Activated naive CD8-positive, alpha-beta T cell (primary cell): ENCODE results near the gene BLM.
"Not testable (repeated sequence)": the region's sequence is repeated elsewhere in the genome, so short reads cannot be mapped to it uniquely, and the experiment has no call there.

ENCODE experiments used
- H3K27ac Mint-ChIP-seq: one replicate; pipeline ENCODE4 v1.8.0; 2021; ENCODE audit warnings: mixed read lengths
- H3K27me3 Mint-ChIP-seq: one replicate; pipeline ENCODE4 v1.8.0; 2021; ENCODE audit warnings: mixed read lengths
- H3K36me3 Mint-ChIP-seq: one replicate; pipeline ENCODE4 v1.8.0; 2021; ENCODE audit warnings: mixed read lengths
- H3K4me1 Mint-ChIP-seq: one replicate; pipeline ENCODE4 v1.8.0; 2021; ENCODE audit warnings: low read depth, mixed read lengths
- H3K4me3 Mint-ChIP-seq: one replicate; pipeline ENCODE4 v1.8.0; 2021; ENCODE audit warnings: mild to moderate bottlenecking, mixed read lengths
- H3K9me3 Mint-ChIP-seq: one replicate; pipeline ENCODE4 v1.8.0; 2021; ENCODE audit warnings: low read depth, mixed read lengths

BLM gene

GRCh38 chr15:90706394-90707327 lies 10.5 kb upstream of the BLM start:
- Mint-ChIP-seq H3K4me1 (peaks cover 14% of the 10 kb centered on the region), H3K9me3 (peaks cover 5% of the 10 kb centered on the region), H3K27ac (no peak overlapping the region), H3K27me3 (no peaks in the 10 kb centered on the region), H3K4me3 (no peak overlapping the region), H3K36me3 (peaks cover 7% of the 10 kb centered on the region)

GRCh38 chr15:90707489-90707888 lies 9.7 kb upstream of the BLM start:
- Mint-ChIP-seq H3K4me1 (peaks cover 18% of the 10 kb centered on the region), H3K27ac (no peak overlapping the region), H3K9me3 (peaks cover 5% of the 10 kb centered on the region), H3K27me3 (no peaks in the 10 kb centered on the region), H3K36me3 (peaks cover 5% of the 10 kb centered on the region), H3K4me3 (no peak overlapping the region)

GRCh38 chr15:90708516-90708915 lies 8.6 kb upstream of the BLM start:
- H3K4me3 Mint-ChIP-seq = no peak overlapping the region
- no peaks in the 10 kb centered on the region for H3K27me3 Mint-ChIP-seq
- peaks cover 18% of the 10 kb centered on the region for H3K4me1 Mint-ChIP-seq
- peaks cover 4% of the 10 kb centered on the region for H3K36me3 Mint-ChIP-seq
- H3K27ac Mint-ChIP-seq = no peak overlapping the region
- peaks cover 1% of the 10 kb centered on the region for H3K9me3 Mint-ChIP-seq

GRCh38 chr15:90709278-90709677 lies 7.9 kb upstream of the BLM start:
- H3K27me3 Mint-ChIP-seq = no peaks in the 10 kb centered on the region
- no peak overlapping the region for H3K27ac Mint-ChIP-seq
- no peaks in the 10 kb centered on the region for H3K9me3 Mint-ChIP-seq
- H3K36me3 Mint-ChIP-seq = peaks cover 4% of the 10 kb centered on the region
- no peak overlapping the region for H3K4me3 Mint-ChIP-seq
- H3K4me1 Mint-ChIP-seq = peaks cover 18% of the 10 kb centered on the region

- no peak overlapping the region for H3K4me3 Mint-ChIP-seq
- H3K27ac Mint-ChIP-seq = no peak overlapping the region
- peaks cover 4% of the 10 kb centered on the region for H3K36me3 Mint-ChIP-seq
- H3K4me1 Mint-ChIP-seq = peaks cover 18% of the 10 kb centered on the region
- no peaks in the 10 kb centered on the region for H3K27me3 Mint-ChIP-seq
- H3K9me3 Mint-ChIP-seq = no peaks in the 10 kb centered on the region
Measured at GRCh38 chr15:90710436-90711027, 6.6 kb upstream of the BLM start.

GRCh38 chr15:90711418-90711824 lies 5.7 kb upstream of the BLM start:
- peaks cover 4% of the 10 kb centered on the region for H3K36me3 Mint-ChIP-seq
- no peak overlapping the region for H3K4me3 Mint-ChIP-seq
- peaks cover 24% of the 10 kb centered on the region for H3K4me1 Mint-ChIP-seq
- no peak overlapping the region for H3K27ac Mint-ChIP-seq
- H3K27me3 Mint-ChIP-seq = no peaks in the 10 kb centered on the region
- H3K9me3 Mint-ChIP-seq = no peaks in the 10 kb centered on the region

- H3K9me3 Mint-ChIP-seq = no peaks in the 10 kb centered on the region
- H3K27me3 Mint-ChIP-seq = no peaks in the 10 kb centered on the region
- H3K36me3 Mint-ChIP-seq = peaks cover 4% of the 10 kb centered on the region
- H3K4me3 Mint-ChIP-seq = no peak overlapping the region
- H3K27ac Mint-ChIP-seq = no peak overlapping the region
- H3K4me1 Mint-ChIP-seq = peaks cover 26% of the 10 kb centered on the region
Measured at GRCh38 chr15:90711842-90712241, 5.3 kb upstream of the BLM start.

GRCh38 chr15:90713081-90713480 lies 4.1 kb upstream of the BLM start:
- Mint-ChIP-seq H3K27ac (no peak overlapping the region), H3K4me3 (no peak overlapping the region), H3K9me3 (no peaks in the 10 kb centered on the region), H3K4me1 (peaks cover 33% of the 10 kb centered on the region), H3K36me3 (peaks cover 4% of the 10 kb centered on the region), H3K27me3 (no peaks in the 10 kb centered on the region)

- peaks cover 9% of the 10 kb centered on the region for H3K36me3 Mint-ChIP-seq
- no peaks in the 10 kb centered on the region for H3K27me3 Mint-ChIP-seq
- no peaks in the 10 kb centered on the region for H3K9me3 Mint-ChIP-seq
- peaks cover 30% of the 10 kb centered on the region for H3K4me1 Mint-ChIP-seq
- H3K27ac Mint-ChIP-seq = peak overlapping the region; percentile 96
- peak overlapping the region; percentile 94 for H3K4me3 Mint-ChIP-seq
Measured at GRCh38 chr15:90716317-90716975, 700 bp upstream of the BLM start.

- Mint-ChIP-seq H3K4me3 (peak overlapping the region; percentile 94), H3K27me3 (no peaks in the 10 kb centered on the region), H3K27ac (peak overlapping the region; percentile 96), H3K4me1 (peaks cover 25% of the 10 kb centered on the region), H3K36me3 (peaks cover 7% of the 10 kb centered on the region), H3K9me3 (no peaks in the 10 kb centered on the region)
Measured at GRCh38 chr15:90718232-90718631, 1.1 kb downstream of the BLM start.

GRCh38 chr15:90720131-90720530 lies 3.0 kb downstream of the BLM start:
- Mint-ChIP-seq H3K36me3 (peaks cover 6% of the 10 kb centered on the region), H3K4me3 (peak overlapping the region; percentile 45)

GRCh38 chr15:90729261-90729660 lies 12.1 kb downstream of the BLM start:
- Mint-ChIP-seq H3K9me3 (no peaks in the 10 kb centered on the region), H3K36me3 (peaks cover 17% of the 10 kb centered on the region), H3K27me3 (no peaks in the 10 kb centered on the region), H3K27ac (no peak overlapping the region), H3K4me1 (no peaks in the 10 kb centered on the region), H3K4me3 (no peak overlapping the region)

More at GRCh38 chr15:90720131-90720530, 3.0 kb downstream of the BLM start:
- H3K9me3 Mint-ChIP-seq = no peaks in the 10 kb centered on the region
- no peaks in the 10 kb centered on the region for H3K27me3 Mint-ChIP-seq
- peaks cover 25% of the 10 kb centered on the region for H3K4me1 Mint-ChIP-seq
- no peak overlapping the region for H3K27ac Mint-ChIP-seq

- Mint-ChIP-seq H3K36me3 (peaks cover 15% of the 10 kb centered on the region), H3K27me3 (no peaks in the 10 kb centered on the region), H3K4me3 (no peak overlapping the region), H3K9me3 (no peaks in the 10 kb centered on the region), H3K4me1 (peaks cover 1% of the 10 kb centered on the region), H3K27ac (no peak overlapping the region)
Measured at GRCh38 chr15:90730290-90730689, 13.1 kb downstream of the BLM start.

GRCh38 chr15:90735923-90736322 lies 18.8 kb downstream of the BLM start:
- no peaks in the 10 kb centered on the region for H3K27me3 Mint-ChIP-seq
- H3K4me3 Mint-ChIP-seq = no peak overlapping the region
- peaks cover 14% of the 10 kb centered on the region for H3K4me1 Mint-ChIP-seq
- no peaks in the 10 kb centered on the region for H3K9me3 Mint-ChIP-seq
- H3K27ac Mint-ChIP-seq = no peak overlapping the region
- H3K36me3 Mint-ChIP-seq = peaks cover 17% of the 10 kb centered on the region

- H3K27ac Mint-ChIP-seq, H3K4me3 Mint-ChIP-seq, H3K27me3 Mint-ChIP-seq, H3K9me3 Mint-ChIP-seq: not testable (repeated sequence)
- H3K4me1 Mint-ChIP-seq = peaks cover 23% of the 10 kb centered on the region
- H3K36me3 Mint-ChIP-seq = peaks cover 15% of the 10 kb centered on the region
Measured at GRCh38 chr15:90740545-90740944, 23.4 kb downstream of the BLM start.
